Right lobe of liver (tissue), 6 donors: Measurements from ENCODE around the gene PIWIL4. TPM values are rescaled to one million over a fixed set of nuclear protein-coding genes. Genes with fewer than 3 reads are reported as not detected.

Experiments
- ATAC-seq, 4 donors: fragments of 200-7000 bp; cut with Tn5 transposase; one replicate each; pipeline ENCODE4 v1.9.1; 2020; ENCODE audit warnings: mild to moderate bottlenecking in 4 of 4, moderate library complexity in 4 of 4
- DNase-seq, 3 donors: peaks; one replicate each; pipeline ENCODE4 v3.0.0-alpha.2; 2020
- H3K27ac ChIP-seq, 3 donors: fragments of 200-600 bp; one replicate each; pipeline ENCODE4 v1.8.0; 2022
- H3K27me3 ChIP-seq, 2 donors: fragments of 200-600 bp; one replicate each; pipeline ENCODE4 v1.8.0; 2022
- H3K36me3 ChIP-seq, 4 donors: fragments of 200-600 bp; sonication (generic) in 1 of 4; one replicate each; pipeline versions ENCODE4 v1.5.1 to v1.8.0; 2017 to 2022; ENCODE audit warnings: control low read depth in 1 of 4
- H3K4me1 ChIP-seq, 4 donors: fragments of 200-600 bp; sonication (generic) in 1 of 4; one replicate each; pipeline versions ENCODE4 v1.5.1 to v1.8.0; 2017 to 2022; ENCODE audit warnings: control low read depth in 1 of 4
- H3K4me3 ChIP-seq, 3 donors: fragments of 200-600 bp; one replicate each; pipeline ENCODE4 v1.8.0; 2022
- H3K9me3 ChIP-seq, 4 donors: fragments of 200-600 bp; sonication (generic) in 1 of 4; one replicate each; pipeline versions ENCODE4 v1.5.1 to v1.8.0; 2017 to 2022; ENCODE audit warnings: control low read depth in 1 of 4
- POLR2A ChIP-seq: fragments of 450-650 bp; IDR thresholded peaks from one replicate; pipeline ENCODE4 v1.6.1; 2017; ENCODE audit warnings: antibody characterized with exemption, mild to moderate bottlenecking
- WGBS: methylation state at CpG from one replicate; pipeline ENCODE4 v1.1.6; 2018; ENCODE audit warnings: low coverage, low lambda C conversion rate; ENCODE audit not compliant: insufficient coverage; ENCODE audit errors: missing lambda C conversion rate; 5-methylcytosine and 5-hydroxymethylcytosine counted together
- intact Hi-C, 2 donors: fragments of 100-400 bp; cut with DNase I; formaldehyde crosslinking; loops; one replicate each; pipeline versions ENCODE4 v1.11.2 to v1.14.1; 2022
- total RNA-seq, 6 experiments: library from RNA; depleted of rRNA in 2 of 6; stranded (reverse); fragments of >200 nt in 2 of 6; fragmentation: NEBNext Ultra II Directional in 3 of 6; extraction: Animal tissue kit (Norgen Biotek cat#: 25700) in 3 of 6; gene quantifications; one replicate each; pipeline versions ENCODE4 v1.1.0 to v1.2.4, GENCODE V29; 2016 to 2023
- TF ChIP-seq, protein P1 (sequence below), 4 donors: fragments of 200-600 bp in 3 of 4; fragments of 450-650 bp in 1 of 4; IDR thresholded peaks; one replicate each; pipeline versions ENCODE4 v1.5.1 to v1.8.0; 2016 to 2022; ENCODE audit warnings: antibody characterized with exemption in 4 of 4, mild to moderate bottlenecking in 2 of 4
- donor health status: DM: no; HTN: yes; CAD: no.
- donor health status: DM: no; HTN: no; CAD: no.
- donor health status: DM: no; HTN: no; CAD: no.
- donor health status: DM: no; HTN: yes; CAD: no.
- donor health status: DM: no; HTN: yes; CAD: no.

PIWIL4 gene
- total RNA-seq, 6 experiments from 2014 or later, result 0.12 to 0.71 (median 0.51) TPM

DNA sequence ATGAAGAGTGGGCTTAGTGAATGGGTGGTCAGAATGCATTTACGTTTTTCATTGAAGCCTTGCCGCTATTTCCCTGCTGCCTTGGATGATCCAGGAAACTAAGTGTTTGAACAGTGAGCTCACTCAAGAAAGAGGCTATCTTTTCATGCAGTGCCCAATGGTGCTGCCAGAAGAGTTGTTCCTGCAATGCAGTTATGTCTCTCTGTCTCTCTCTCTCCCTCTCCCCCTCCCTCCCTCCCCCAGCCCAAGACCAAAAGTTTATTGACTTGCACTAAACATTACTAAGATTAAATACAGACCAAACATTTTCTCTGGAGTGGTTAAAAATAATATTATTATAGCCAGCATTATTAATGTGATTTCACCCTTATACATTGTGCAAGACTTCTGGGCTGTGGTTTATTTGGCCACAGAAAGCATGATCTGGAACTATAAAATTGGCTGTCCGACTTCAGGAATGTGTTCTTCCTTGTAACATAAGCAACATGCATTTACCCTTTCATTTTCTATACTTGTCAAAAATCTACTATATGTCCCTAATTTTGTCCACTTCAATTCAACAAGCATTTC is 30.1 kb upstream of the PIWIL4 start:
- Histone ChIP-seq H3K36me3 (no peaks in the 10 kb centered on the region), H3K9me3 (no peaks in the 10 kb centered on the region), H3K4me1 (no peaks in the 10 kb centered on the region), H3K27ac (no peak overlapping the region), H3K27me3 (no peaks in the 10 kb centered on the region), H3K4me3 (no peak overlapping the region)
- TF ChIP-seq POLR2A, result no peak
- TF ChIP-seq, protein P1, sequence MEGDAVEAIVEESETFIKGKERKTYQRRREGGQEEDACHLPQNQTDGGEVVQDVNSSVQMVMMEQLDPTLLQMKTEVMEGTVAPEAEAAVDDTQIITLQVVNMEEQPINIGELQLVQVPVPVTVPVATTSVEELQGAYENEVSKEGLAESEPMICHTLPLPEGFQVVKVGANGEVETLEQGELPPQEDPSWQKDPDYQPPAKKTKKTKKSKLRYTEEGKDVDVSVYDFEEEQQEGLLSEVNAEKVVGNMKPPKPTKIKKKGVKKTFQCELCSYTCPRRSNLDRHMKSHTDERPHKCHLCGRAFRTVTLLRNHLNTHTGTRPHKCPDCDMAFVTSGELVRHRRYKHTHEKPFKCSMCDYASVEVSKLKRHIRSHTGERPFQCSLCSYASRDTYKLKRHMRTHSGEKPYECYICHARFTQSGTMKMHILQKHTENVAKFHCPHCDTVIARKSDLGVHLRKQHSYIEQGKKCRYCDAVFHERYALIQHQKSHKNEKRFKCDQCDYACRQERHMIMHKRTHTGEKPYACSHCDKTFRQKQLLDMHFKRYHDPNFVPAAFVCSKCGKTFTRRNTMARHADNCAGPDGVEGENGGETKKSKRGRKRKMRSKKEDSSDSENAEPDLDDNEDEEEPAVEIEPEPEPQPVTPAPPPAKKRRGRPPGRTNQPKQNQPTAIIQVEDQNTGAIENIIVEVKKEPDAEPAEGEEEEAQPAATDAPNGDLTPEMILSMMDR (IDR thresholded peaks at IDR 0.05), result no peak
- DNase-seq (no peak), ATAC-seq (peak in 1 of 4 donors; percentile 43)
- WGBS, result 53% methylated on average over 3 of the region's 3 CpGs
- intact Hi-C loops, result no loop called here

DNA sequence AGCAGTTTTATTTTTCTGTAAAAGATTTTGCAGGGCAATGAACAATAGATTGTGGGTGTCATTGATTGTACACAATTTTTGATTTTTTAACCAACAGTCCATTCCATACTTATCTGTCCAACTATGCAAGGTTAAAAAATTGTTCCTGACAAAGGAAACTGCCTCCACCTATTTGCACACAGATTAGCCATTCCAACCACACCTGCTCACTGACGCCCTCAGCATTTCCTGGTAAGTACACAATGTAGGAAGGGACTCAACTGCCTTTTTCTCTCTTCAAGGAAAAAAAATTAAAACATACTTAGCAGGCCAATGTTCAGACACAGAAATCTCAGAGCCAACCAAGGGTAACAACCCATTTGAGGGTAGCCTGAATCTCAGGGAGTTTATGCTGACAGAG is 27.7 kb upstream of the PIWIL4 start:
- Histone ChIP-seq H3K4me3 (no peak overlapping the region), H3K27me3 (no peaks in the 10 kb centered on the region), H3K4me1 (no peaks in the 10 kb centered on the region), H3K9me3 (no peaks in the 10 kb centered on the region), H3K27ac (no peak overlapping the region), H3K36me3 (no peaks in the 10 kb centered on the region)
- WGBS, result 33% methylated on average over 1 of the region's 1 CpG
- TF ChIP-seq, protein P1 (IDR thresholded peaks at IDR 0.05), result no peak
- no peak for TF ChIP-seq POLR2A
- intact Hi-C loops, result no loop called here
- DNase-seq, result no peak
- ATAC-seq, result no peak

DNA sequence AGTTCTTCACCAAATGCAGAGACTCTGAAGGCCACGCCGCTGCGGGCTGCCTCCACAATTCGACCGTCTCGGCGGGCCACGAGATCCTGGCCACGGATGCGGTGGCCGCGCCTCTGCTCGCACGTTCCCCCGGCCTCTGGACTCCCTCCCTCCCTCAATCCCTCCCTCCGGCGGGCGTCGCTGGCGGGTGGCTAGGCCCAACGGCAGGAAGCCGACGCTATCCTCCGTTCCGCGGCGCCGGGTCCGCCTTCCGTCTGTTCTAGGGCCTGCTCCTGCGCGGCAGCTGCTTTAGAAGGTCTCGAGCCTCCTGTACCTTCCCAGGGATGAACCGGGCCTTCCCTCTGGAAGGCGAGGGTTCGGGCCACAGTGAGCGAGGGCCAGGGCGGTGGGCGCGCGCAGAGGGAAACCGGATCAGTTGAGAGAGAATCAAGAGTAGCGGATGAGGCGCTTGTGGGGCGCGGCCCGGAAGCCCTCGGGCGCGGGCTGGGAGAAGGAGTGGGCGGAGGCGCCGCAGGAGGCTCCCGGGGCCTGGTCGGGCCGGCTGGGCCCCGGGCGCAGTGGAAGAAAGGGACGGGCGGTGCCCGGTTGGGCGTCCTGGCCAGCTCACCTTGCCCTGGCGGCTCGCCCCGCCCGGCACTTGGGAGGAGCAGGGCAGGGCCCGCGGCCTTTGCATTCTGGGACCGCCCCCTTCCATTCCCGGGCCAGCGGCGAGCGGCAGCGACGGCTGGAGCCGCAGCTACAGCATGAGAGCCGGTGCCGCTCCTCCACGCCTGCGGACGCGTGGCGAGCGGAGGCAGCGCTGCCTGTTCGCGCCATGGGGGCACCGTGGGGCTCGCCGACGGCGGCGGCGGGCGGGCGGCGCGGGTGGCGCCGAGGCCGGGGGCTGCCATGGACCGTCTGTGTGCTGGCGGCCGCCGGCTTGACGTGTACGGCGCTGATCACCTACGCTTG is 23.2 kb upstream of the PIWIL4 start, which contains the start of gene FUT4:
Gene FUT4, plus strand, starts transcription at position 227 of the 951 bp plus-strand sequence. Its CDS starts 213 bp downstream, at position 440.
- Histone ChIP-seq H3K9me3 (no peaks in the 10 kb centered on the region), H3K27me3 (no peaks in the 10 kb centered on the region), H3K4me1 (no peaks in the 10 kb centered on the region), H3K27ac (peak within 1 kb of the TSS; percentile 86 to 95 (median 88)), H3K36me3 (no peaks in the 10 kb centered on the region), H3K4me3 (peak within 1 kb of the TSS; percentile 61 to 73 (median 65))
- ATAC-seq, result peak; percentile 94 to 97 (median 95)
- intact Hi-C loops, result no loop called here
- TF ChIP-seq, protein P1 (IDR thresholded peaks at IDR 0.05), result no peak
- peak; percentile 86 for TF ChIP-seq POLR2A
- 3% methylated on average over 33 of the region's 109 CpGs for WGBS
- peak; percentile 92 to 93 (median 93) for DNase-seq

DNA sequence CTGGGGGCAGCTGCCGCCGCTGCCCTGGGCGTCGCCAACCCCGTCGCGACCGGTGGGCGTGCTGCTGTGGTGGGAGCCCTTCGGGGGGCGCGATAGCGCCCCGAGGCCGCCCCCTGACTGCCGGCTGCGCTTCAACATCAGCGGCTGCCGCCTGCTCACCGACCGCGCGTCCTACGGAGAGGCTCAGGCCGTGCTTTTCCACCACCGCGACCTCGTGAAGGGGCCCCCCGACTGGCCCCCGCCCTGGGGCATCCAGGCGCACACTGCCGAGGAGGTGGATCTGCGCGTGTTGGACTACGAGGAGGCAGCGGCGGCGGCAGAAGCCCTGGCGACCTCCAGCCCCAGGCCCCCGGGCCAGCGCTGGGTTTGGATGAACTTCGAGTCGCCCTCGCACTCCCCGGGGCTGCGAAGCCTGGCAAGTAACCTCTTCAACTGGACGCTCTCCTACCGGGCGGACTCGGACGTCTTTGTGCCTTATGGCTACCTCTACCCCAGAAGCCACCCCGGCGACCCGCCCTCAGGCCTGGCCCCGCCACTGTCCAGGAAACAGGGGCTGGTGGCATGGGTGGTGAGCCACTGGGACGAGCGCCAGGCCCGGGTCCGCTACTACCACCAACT is 22.4 kb upstream of the PIWIL4 start:
- H3K9me3 ChIP-seq, result no peaks in the 10 kb centered on the region
- no peaks in the 10 kb centered on the region for H3K36me3 ChIP-seq
- peak in 1 of 4 donors; percentile 1 for ATAC-seq
- intact Hi-C loops, result no loop called here
- no peaks in the 10 kb centered on the region for H3K4me1 ChIP-seq
- TF ChIP-seq POLR2A, result no peak
- TF ChIP-seq, protein P1 (IDR thresholded peaks at IDR 0.05), result no peak
- peak overlapping the region; percentile 61 to 73 (median 65) for H3K4me3 ChIP-seq
- no peaks in the 10 kb centered on the region for H3K27me3 ChIP-seq
- WGBS, result 63% methylated on average over 7 of the region's 59 CpGs
- peak; percentile 41 to 70 (median 55) for DNase-seq
- peak overlapping the region; percentile 86 to 95 (median 88) for H3K27ac ChIP-seq
